IPS-15b (cell line): ENCODE measurements around the gene SIGLEC1.

Source experiments
- H3K27me3 ChIP-seq: one replicate; pipeline ENCODE4 v1.6.1; 2013; ENCODE audit warnings: low read length; ENCODE audit not compliant: control insufficient read depth, insufficient read depth
- H3K36me3 ChIP-seq: one replicate; pipeline ENCODE4 v1.6.1; 2013; ENCODE audit warnings: low read length; ENCODE audit not compliant: control insufficient read depth, insufficient read depth
- H3K4me1 ChIP-seq: one replicate; pipeline ENCODE4 v1.6.1; 2013; ENCODE audit warnings: mild to moderate bottlenecking, low read length; ENCODE audit not compliant: control insufficient read depth, insufficient read depth
- H3K4me3 ChIP-seq: one replicate; pipeline ENCODE4 v1.5.1; 2013; ENCODE audit warnings: low read depth, low read length
- H3K9ac ChIP-seq: one replicate; pipeline ENCODE4 v1.6.1; 2013; ENCODE audit warnings: low read depth, mild to moderate bottlenecking, low read length
- H3K9me3 ChIP-seq: one replicate; pipeline ENCODE4 v1.6.1; 2013; ENCODE audit warnings: mild to moderate bottlenecking, low read length; ENCODE audit not compliant: control insufficient read depth, insufficient read depth

The SIGLEC1 gene

GRCh38 chr20:3741836-3742458 is 29.5 kb upstream of the SIGLEC1 start:
- H3K9ac ChIP-seq = no peak overlapping the region
- no peak overlapping the region for H3K4me3 ChIP-seq
- H3K36me3 ChIP-seq = no peaks in the 10 kb centered on the region
- H3K9me3 ChIP-seq = no peaks in the 10 kb centered on the region
- H3K4me1 ChIP-seq = no peaks in the 10 kb centered on the region
- H3K27me3 ChIP-seq = peaks cover 20% of the 10 kb centered on the region

- H3K4me1 ChIP-seq = no peaks in the 10 kb centered on the region
- H3K9me3 ChIP-seq = no peaks in the 10 kb centered on the region
- H3K9ac ChIP-seq = no peak overlapping the region
- H3K36me3 ChIP-seq = no peaks in the 10 kb centered on the region
- no peak overlapping the region for H3K4me3 ChIP-seq
- peaks cover 12% of the 10 kb centered on the region for H3K27me3 ChIP-seq
Measured at GRCh38 chr20:3740615-3741301, 28.4 kb upstream of the SIGLEC1 start.

- H3K36me3 ChIP-seq = no peaks in the 10 kb centered on the region
- H3K9me3 ChIP-seq = no peaks in the 10 kb centered on the region
- no peak overlapping the region for H3K9ac ChIP-seq
- H3K4me3 ChIP-seq = no peak overlapping the region
- H3K27me3 ChIP-seq = peaks cover 10% of the 10 kb centered on the region
- H3K4me1 ChIP-seq = no peaks in the 10 kb centered on the region
Measured at GRCh38 chr20:3739926-3740451, 27.6 kb upstream of the SIGLEC1 start.

GRCh38 chr20:3739054-3739925 is 26.9 kb upstream of the SIGLEC1 start:
- Histone ChIP-seq H3K9me3 (no peaks in the 10 kb centered on the region), H3K4me1 (no peaks in the 10 kb centered on the region), H3K36me3 (no peaks in the 10 kb centered on the region), H3K4me3 (no peak overlapping the region), H3K9ac (no peak overlapping the region), H3K27me3 (peaks cover 7% of the 10 kb centered on the region)

- Histone ChIP-seq H3K27me3 (peaks cover 7% of the 10 kb centered on the region), H3K4me1 (peaks cover 2% of the 10 kb centered on the region), H3K36me3 (no peaks in the 10 kb centered on the region), H3K9me3 (no peaks in the 10 kb centered on the region), H3K4me3 (no peak overlapping the region), H3K9ac (no peak overlapping the region)
Measured at GRCh38 chr20:3738111-3739053, 26.0 kb upstream of the SIGLEC1 start.

GRCh38 chr20:3735768-3736167 is 23.4 kb upstream of the SIGLEC1 start:
- Histone ChIP-seq H3K9ac (no peak overlapping the region), H3K9me3 (no peaks in the 10 kb centered on the region), H3K27me3 (peaks cover 26% of the 10 kb centered on the region), H3K36me3 (no peaks in the 10 kb centered on the region), H3K4me3 (no peak overlapping the region), H3K4me1 (peaks cover 2% of the 10 kb centered on the region)

- Histone ChIP-seq H3K27me3 (peaks cover 28% of the 10 kb centered on the region), H3K36me3 (no peaks in the 10 kb centered on the region), H3K9me3 (no peaks in the 10 kb centered on the region), H3K4me3 (no peak overlapping the region), H3K4me1 (peaks cover 2% of the 10 kb centered on the region), H3K9ac (no peak overlapping the region)
Measured at GRCh38 chr20:3734111-3734843, 21.9 kb upstream of the SIGLEC1 start.

- Histone ChIP-seq H3K9ac (peak overlapping the region; percentile 47), H3K9me3 (no peaks in the 10 kb centered on the region), H3K4me3 (peak overlapping the region; percentile 30), H3K4me1 (peaks cover 2% of the 10 kb centered on the region), H3K36me3 (no peaks in the 10 kb centered on the region), H3K27me3 (peaks cover 31% of the 10 kb centered on the region)
Measured at GRCh38 chr20:3733119-3733995, 21.0 kb upstream of the SIGLEC1 start.

GRCh38 chr20:3732327-3733118 is 20.1 kb upstream of the SIGLEC1 start, which contains the start of gene HSPA12B:
TSS of gene HSPA12B (plus strand) at chr20:3732685. CDS start at chr20:3738675, 5,990 bp downstream.
- Histone ChIP-seq H3K27me3 (peaks cover 39% of the 10 kb centered on the region), H3K4me3 (peak within 1 kb of the TSS; percentile 30), H3K36me3 (no peaks in the 10 kb centered on the region), H3K4me1 (peaks cover 2% of the 10 kb centered on the region), H3K9ac (peak within 1 kb of the TSS; percentile 54), H3K9me3 (no peaks in the 10 kb centered on the region)
